Measurements from ENCODE around the gene RASA3.

GRCh38 chr13:114021464-114022308, 110.7 kb downstream of the RASA3 start:
- TF ChIP-seq, protein P1, sequence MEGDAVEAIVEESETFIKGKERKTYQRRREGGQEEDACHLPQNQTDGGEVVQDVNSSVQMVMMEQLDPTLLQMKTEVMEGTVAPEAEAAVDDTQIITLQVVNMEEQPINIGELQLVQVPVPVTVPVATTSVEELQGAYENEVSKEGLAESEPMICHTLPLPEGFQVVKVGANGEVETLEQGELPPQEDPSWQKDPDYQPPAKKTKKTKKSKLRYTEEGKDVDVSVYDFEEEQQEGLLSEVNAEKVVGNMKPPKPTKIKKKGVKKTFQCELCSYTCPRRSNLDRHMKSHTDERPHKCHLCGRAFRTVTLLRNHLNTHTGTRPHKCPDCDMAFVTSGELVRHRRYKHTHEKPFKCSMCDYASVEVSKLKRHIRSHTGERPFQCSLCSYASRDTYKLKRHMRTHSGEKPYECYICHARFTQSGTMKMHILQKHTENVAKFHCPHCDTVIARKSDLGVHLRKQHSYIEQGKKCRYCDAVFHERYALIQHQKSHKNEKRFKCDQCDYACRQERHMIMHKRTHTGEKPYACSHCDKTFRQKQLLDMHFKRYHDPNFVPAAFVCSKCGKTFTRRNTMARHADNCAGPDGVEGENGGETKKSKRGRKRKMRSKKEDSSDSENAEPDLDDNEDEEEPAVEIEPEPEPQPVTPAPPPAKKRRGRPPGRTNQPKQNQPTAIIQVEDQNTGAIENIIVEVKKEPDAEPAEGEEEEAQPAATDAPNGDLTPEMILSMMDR (IDR thresholded peaks at IDR 0.05): no peak
- TF ChIP-seq POLR2A (IDR thresholded peaks at IDR 0.05): no peak
